GM23338 (cell line): ENCODE data around the gene CPT1A.

Source experiments
- CREB1 ChIP-seq: fragments of 250-450 bp; sonication (Bioruptor Pico); IDR thresholded peaks from 2 replicates; pipeline ENCODE4 v1.5.0; 2020; ENCODE audit warnings: low read depth, mild to moderate bottlenecking, moderate library complexity
- EZH2 ChIP-seq: fragments of 200-600 bp; sonication (generic); IDR thresholded peaks from one replicate; pipeline ENCODE4 v1.8.0; 2017; ENCODE audit warnings: antibody characterized with exemption, mild to moderate bottlenecking, low read depth; ENCODE audit not compliant: unreplicated experiment
- EZH2phosphoT487 ChIP-seq: fragments of 200-600 bp; sonication (generic); IDR thresholded peaks from one replicate; pipeline ENCODE4 v1.8.1; 2018; ENCODE audit warnings: antibody characterized with exemption; ENCODE audit not compliant: unreplicated experiment
- JUNB ChIP-seq: IDR thresholded peaks from one replicate; pipeline ENCODE4 v1.6.1; 2016; ENCODE audit warnings: antibody characterized with exemption; ENCODE audit not compliant: unreplicated experiment
- NANOG ChIP-seq: IDR thresholded peaks from 2 replicates; pipeline ENCODE4 v1.6.1; 2016; ENCODE audit warnings: antibody characterized with exemption, borderline replicate concordance
- POLR2AphosphoS5 ChIP-seq: IDR thresholded peaks from 2 replicates; pipeline ENCODE4 v1.6.1; 2016; ENCODE audit warnings: antibody characterized with exemption, low read depth
- STAT1 ChIP-seq: IDR thresholded peaks from one replicate; pipeline ENCODE4 v1.6.1; 2016; ENCODE audit warnings: antibody characterized with exemption; ENCODE audit not compliant: unreplicated experiment
- TF ChIP-seq, protein P1 (sequence below), 2 experiments: fragments of 200-600 bp in 1 of 2; sonication (generic) in 1 of 2; conservative IDR thresholded peaks; 2 replicates each; pipeline versions ENCODE4 v1.5.1 to v1.6.1; 2016 to 2017; ENCODE audit warnings: antibody characterized with exemption in 2 of 2, low read depth in 2 of 2, mild to moderate bottlenecking in 2 of 2, moderate library complexity in 1 of 2
- TF ChIP-seq, protein P2 (sequence below): IDR thresholded peaks from one replicate; pipeline ENCODE4 v1.6.1; 2018; ENCODE audit warnings: antibody characterized with exemption; ENCODE audit not compliant: unreplicated experiment
- TF ChIP-seq, protein P3 (sequence below): IDR thresholded peaks from 2 replicates; pipeline ENCODE4 v1.6.1; 2016; ENCODE audit warnings: antibody characterized with exemption
- TF ChIP-seq, protein P4 (sequence below): fragments of 250-450 bp; sonication (Bioruptor Pico); IDR thresholded peaks from 2 replicates; pipeline ENCODE4 v1.5.0; 2020; ENCODE audit warnings: mild to moderate bottlenecking, moderate library complexity

DNA sequence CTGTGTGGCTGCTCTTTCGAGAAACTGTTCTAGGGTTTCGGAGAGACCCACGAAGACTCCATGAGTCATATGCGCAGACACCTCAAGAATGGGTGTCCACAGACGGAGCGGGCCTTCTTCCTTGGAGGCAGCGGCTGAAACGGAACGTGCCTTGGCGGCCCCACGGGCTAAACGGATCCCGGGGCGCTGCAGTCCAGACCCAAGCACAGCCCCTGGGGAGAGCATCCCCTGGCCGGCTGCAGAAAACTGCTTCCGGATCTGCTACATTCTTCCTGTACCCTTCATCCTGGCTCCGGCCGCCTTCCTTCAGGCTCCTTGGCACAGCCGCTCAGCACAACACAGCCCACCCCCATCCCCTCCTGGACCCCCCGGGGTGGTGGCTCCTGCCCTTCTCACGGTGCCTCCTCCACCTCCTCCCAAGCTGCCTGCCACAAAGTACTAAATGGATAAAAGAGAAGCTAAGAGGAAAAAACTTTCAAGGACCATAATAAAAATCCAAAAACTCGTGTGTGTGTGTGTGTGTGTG lies 25.4 kb downstream of the CPT1A start:
- TF ChIP-seq STAT1: no peak
- no peak for TF ChIP-seq EZH2
- TF ChIP-seq, protein P1, sequence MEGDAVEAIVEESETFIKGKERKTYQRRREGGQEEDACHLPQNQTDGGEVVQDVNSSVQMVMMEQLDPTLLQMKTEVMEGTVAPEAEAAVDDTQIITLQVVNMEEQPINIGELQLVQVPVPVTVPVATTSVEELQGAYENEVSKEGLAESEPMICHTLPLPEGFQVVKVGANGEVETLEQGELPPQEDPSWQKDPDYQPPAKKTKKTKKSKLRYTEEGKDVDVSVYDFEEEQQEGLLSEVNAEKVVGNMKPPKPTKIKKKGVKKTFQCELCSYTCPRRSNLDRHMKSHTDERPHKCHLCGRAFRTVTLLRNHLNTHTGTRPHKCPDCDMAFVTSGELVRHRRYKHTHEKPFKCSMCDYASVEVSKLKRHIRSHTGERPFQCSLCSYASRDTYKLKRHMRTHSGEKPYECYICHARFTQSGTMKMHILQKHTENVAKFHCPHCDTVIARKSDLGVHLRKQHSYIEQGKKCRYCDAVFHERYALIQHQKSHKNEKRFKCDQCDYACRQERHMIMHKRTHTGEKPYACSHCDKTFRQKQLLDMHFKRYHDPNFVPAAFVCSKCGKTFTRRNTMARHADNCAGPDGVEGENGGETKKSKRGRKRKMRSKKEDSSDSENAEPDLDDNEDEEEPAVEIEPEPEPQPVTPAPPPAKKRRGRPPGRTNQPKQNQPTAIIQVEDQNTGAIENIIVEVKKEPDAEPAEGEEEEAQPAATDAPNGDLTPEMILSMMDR (conservative IDR thresholded peaks at IDR 0.05; ENCODE audit: low read depth in 2 of 2): no peak
- TF ChIP-seq POLR2AphosphoS5: no peak
- TF ChIP-seq, protein P2, sequence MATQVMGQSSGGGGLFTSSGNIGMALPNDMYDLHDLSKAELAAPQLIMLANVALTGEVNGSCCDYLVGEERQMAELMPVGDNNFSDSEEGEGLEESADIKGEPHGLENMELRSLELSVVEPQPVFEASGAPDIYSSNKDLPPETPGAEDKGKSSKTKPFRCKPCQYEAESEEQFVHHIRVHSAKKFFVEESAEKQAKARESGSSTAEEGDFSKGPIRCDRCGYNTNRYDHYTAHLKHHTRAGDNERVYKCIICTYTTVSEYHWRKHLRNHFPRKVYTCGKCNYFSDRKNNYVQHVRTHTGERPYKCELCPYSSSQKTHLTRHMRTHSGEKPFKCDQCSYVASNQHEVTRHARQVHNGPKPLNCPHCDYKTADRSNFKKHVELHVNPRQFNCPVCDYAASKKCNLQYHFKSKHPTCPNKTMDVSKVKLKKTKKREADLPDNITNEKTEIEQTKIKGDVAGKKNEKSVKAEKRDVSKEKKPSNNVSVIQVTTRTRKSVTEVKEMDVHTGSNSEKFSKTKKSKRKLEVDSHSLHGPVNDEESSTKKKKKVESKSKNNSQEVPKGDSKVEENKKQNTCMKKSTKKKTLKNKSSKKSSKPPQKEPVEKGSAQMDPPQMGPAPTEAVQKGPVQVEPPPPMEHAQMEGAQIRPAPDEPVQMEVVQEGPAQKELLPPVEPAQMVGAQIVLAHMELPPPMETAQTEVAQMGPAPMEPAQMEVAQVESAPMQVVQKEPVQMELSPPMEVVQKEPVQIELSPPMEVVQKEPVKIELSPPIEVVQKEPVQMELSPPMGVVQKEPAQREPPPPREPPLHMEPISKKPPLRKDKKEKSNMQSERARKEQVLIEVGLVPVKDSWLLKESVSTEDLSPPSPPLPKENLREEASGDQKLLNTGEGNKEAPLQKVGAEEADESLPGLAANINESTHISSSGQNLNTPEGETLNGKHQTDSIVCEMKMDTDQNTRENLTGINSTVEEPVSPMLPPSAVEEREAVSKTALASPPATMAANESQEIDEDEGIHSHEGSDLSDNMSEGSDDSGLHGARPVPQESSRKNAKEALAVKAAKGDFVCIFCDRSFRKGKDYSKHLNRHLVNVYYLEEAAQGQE: no peak
- TF ChIP-seq CREB1 (CRISPR knock-in tag): no peak
- TF ChIP-seq EZH2phosphoT487: no peak
- TF ChIP-seq, protein P3, sequence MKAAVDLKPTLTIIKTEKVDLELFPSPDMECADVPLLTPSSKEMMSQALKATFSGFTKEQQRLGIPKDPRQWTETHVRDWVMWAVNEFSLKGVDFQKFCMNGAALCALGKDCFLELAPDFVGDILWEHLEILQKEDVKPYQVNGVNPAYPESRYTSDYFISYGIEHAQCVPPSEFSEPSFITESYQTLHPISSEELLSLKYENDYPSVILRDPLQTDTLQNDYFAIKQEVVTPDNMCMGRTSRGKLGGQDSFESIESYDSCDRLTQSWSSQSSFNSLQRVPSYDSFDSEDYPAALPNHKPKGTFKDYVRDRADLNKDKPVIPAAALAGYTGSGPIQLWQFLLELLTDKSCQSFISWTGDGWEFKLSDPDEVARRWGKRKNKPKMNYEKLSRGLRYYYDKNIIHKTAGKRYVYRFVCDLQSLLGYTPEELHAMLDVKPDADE: no peak
- TF ChIP-seq JUNB: no peak
- TF ChIP-seq, protein P4, sequence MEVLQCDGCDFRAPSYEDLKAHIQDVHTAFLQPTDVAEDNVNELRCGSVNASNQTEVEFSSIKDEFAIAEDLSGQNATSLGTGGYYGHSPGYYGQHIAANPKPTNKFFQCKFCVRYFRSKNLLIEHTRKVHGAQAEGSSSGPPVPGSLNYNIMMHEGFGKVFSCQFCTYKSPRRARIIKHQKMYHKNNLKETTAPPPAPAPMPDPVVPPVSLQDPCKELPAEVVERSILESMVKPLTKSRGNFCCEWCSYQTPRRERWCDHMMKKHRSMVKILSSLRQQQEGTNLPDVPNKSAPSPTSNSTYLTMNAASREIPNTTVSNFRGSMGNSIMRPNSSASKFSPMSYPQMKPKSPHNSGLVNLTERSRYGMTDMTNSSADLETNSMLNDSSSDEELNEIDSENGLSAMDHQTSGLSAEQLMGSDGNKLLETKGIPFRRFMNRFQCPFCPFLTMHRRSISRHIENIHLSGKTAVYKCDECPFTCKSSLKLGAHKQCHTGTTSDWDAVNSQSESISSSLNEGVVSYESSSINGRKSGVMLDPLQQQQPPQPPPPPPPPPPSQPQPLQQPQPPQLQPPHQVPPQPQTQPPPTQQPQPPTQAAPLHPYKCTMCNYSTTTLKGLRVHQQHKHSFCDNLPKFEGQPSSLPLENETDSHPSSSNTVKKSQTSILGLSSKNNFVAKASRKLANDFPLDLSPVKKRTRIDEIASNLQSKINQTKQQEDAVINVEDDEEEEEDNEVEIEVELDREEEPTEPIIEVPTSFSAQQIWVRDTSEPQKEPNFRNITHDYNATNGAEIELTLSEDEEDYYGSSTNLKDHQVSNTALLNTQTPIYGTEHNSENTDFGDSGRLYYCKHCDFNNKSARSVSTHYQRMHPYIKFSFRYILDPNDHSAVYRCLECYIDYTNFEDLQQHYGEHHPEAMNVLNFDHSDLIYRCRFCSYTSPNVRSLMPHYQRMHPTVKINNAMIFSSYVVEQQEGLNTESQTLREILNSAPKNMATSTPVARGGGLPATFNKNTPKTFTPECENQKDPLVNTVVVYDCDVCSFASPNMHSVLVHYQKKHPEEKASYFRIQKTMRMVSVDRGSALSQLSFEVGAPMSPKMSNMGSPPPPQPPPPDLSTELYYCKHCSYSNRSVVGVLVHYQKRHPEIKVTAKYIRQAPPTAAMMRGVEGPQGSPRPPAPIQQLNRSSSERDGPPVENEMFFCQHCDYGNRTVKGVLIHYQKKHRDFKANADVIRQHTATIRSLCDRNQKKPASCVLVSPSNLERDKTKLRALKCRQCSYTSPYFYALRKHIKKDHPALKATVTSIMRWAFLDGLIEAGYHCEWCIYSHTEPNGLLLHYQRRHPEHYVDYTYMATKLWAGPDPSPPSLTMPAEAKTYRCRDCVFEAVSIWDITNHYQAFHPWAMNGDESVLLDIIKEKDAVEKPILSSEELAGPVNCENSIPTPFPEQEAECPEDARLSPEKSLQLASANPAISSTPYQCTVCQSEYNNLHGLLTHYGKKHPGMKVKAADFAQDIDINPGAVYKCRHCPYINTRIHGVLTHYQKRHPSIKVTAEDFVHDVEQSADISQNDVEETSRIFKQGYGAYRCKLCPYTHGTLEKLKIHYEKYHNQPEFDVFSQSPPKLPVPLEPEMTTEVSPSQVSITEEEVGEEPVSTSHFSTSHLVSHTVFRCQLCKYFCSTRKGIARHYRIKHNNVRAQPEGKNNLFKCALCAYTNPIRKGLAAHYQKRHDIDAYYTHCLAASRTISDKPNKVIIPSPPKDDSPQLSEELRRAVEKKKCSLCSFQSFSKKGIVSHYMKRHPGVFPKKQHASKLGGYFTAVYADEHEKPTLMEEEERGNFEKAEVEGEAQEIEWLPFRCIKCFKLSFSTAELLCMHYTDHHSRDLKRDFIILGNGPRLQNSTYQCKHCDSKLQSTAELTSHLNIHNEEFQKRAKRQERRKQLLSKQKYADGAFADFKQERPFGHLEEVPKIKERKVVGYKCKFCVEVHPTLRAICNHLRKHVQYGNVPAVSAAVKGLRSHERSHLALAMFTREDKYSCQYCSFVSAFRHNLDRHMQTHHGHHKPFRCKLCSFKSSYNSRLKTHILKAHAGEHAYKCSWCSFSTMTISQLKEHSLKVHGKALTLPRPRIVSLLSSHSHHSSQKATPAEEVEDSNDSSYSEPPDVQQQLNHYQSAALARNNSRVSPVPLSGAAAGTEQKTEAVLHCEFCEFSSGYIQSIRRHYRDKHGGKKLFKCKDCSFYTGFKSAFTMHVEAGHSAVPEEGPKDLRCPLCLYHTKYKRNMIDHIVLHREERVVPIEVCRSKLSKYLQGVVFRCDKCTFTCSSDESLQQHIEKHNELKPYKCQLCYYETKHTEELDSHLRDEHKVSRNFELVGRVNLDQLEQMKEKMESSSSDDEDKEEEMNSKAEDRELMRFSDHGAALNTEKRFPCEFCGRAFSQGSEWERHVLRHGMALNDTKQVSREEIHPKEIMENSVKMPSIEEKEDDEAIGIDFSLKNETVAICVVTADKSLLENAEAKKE (CRISPR knock-in tag): no peak
- no peak for TF ChIP-seq NANOG
